HG03575 (cell line): ENCODE data around the gene MAPK6.

Source experiments
- ATAC-seq: cut with Tn5 transposase; IDR thresholded peaks from one replicate; pipeline ENCODE4 v1.9.1; 2021; ENCODE audit not compliant: unreplicated experiment, insufficient number of reproducible peaks, low FRiP score; ENCODE audit errors: extremely low read depth

The MAPK6 gene

GRCh38 chr15:52114261-52115055, 95.4 kb downstream of the MAPK6 start:
- ATAC-seq, result no peak

GRCh38 chr15:52115598-52116427, 96.8 kb downstream of the MAPK6 start:
- no peak for ATAC-seq
